Astrocyte (in vitro differentiated cells and primary cell): ENCODE data around the gene GDPD1.

Source experiments
- CTCF ChIP-seq: IDR thresholded peaks from 2 replicates; pipeline ENCODE4 v1.5.1; 2011; ENCODE audit warnings: low read depth, mild to moderate bottlenecking, inconsistent platforms, low read length, moderate library complexity; ENCODE audit not compliant: insufficient read depth
- EZH2 ChIP-seq: IDR thresholded peaks from 2 replicates; pipeline ENCODE4 v1.6.1; 2012; ENCODE audit warnings: mild to moderate bottlenecking, low read length, inconsistent platforms; ENCODE audit not compliant: insufficient read depth

- TF ChIP-seq CTCF (no peak), EZH2 (no peak)
Observed at GRCh38 chr17:59254742-59255141, 34.4 kb downstream of the GDPD1 start.
